OCI-LY7 (cell line): ENCODE measurements around the gene TNS1. TPM values are rescaled to one million over a fixed set of nuclear protein-coding genes. Genes with fewer than 3 reads are reported as not detected.

ENCODE experiments used
- BruUV-seq: library from RNA; stranded (reverse); fragments of 400-500 nt; replicated peaks from 2 replicates; lab custom pipeline; 2021; lab: Mats Ljungman, UMichigan
- CTCF ChIA-PET: fragments of 300-600 bp; sonication (Branson Sonifier 250); formaldehyde crosslinking; loops from one replicate; lab custom pipeline; 2022; ENCODE audit warnings: antibody characterized with exemption; ENCODE audit not compliant: unreplicated experiment; lab: Charles Lee
- POLR2A ChIA-PET: fragments of 300-600 bp; sonication (Branson Sonifier 250); formaldehyde crosslinking; loops from one replicate; lab custom pipeline; 2022; ENCODE audit warnings: antibody characterized with exemption; lab: Charles Lee
- DNase-seq: peaks from one replicate; pipeline ENCODE4 v3.0.0-alpha.2; 2015; ENCODE audit warnings: low spot score
- H2AFZ ChIP-seq: fragments of 200-600 bp; sonication (generic), shearing (Covaris generic); 2 replicates; pipeline ENCODE4 v1.6.1; 2014; ENCODE audit warnings: mild to moderate bottlenecking, antibody characterized with exemption, low read length, moderate library complexity
- H3K27ac ChIP-seq: fragments of 200-600 bp; sonication (generic); 2 replicates; pipeline ENCODE4 v1.5.1; 2014; ENCODE audit warnings: mixed run types, low read depth, mild to moderate bottlenecking, moderate library complexity, low read length, inconsistent platforms; ENCODE audit not compliant: poor library complexity, severe bottlenecking
- H3K36me3 ChIP-seq: fragments of 200-600 bp; sonication (generic); 2 replicates; pipeline ENCODE4 v1.6.1; 2014; ENCODE audit warnings: mild to moderate bottlenecking, antibody characterized with exemption, low read length, moderate library complexity, mixed read lengths; ENCODE audit not compliant: insufficient read depth
- H3K4me1 ChIP-seq: fragments of 200-600 bp; sonication (generic); 2 replicates; pipeline ENCODE4 v1.5.1; 2014; ENCODE audit warnings: mild to moderate bottlenecking, low read length; ENCODE audit not compliant: insufficient read depth, poor library complexity, severe bottlenecking
- H3K4me2 ChIP-seq: fragments of 200-600 bp; sonication (generic); 2 replicates; pipeline ENCODE4 v1.6.1; 2014; ENCODE audit warnings: mild to moderate bottlenecking, low read length
- H3K4me3 ChIP-seq: fragments of 200-600 bp; sonication (generic); 2 replicates; pipeline ENCODE4 v1.5.1; 2014; ENCODE audit warnings: mild to moderate bottlenecking, low read depth, low read length; ENCODE audit not compliant: poor library complexity, severe bottlenecking
- H3K79me2 ChIP-seq: fragments of 200-600 bp; sonication (generic); 2 replicates; pipeline ENCODE4 v1.6.1; 2016; ENCODE audit warnings: low read depth, mild to moderate bottlenecking, low read length, moderate library complexity, mixed read lengths; ENCODE audit not compliant: insufficient read depth
- H3K9me2 ChIP-seq: fragments of 200-600 bp; sonication (generic); 2 replicates; pipeline ENCODE4 v1.6.1; 2016; ENCODE audit warnings: mild to moderate bottlenecking, low read length, mixed read lengths; ENCODE audit not compliant: insufficient read depth
- H3K9me3 ChIP-seq: fragments of 200-600 bp; sonication (generic); 2 replicates; pipeline ENCODE4 v1.6.1; 2014; ENCODE audit warnings: mild to moderate bottlenecking, mixed run types, low read length, mixed read lengths
- H4K20me1 ChIP-seq: fragments of 200-600 bp; sonication (generic); 2 replicates; pipeline ENCODE4 v1.6.1; 2014; ENCODE audit warnings: mild to moderate bottlenecking, antibody characterized with exemption, low read length, moderate library complexity, mixed read lengths; ENCODE audit not compliant: insufficient read depth
- CTCF ChIP-seq: fragments of 200-600 bp; sonication (generic); conservative IDR thresholded peaks from 2 replicates; pipeline ENCODE4 v1.5.1; 2014; ENCODE audit warnings: mild to moderate bottlenecking, antibody characterized with exemption, low read length, moderate library complexity, mixed read lengths
- EZH2phosphoT487 ChIP-seq: fragments of 200-600 bp; sonication (generic); IDR thresholded peaks from 2 replicates; pipeline ENCODE4 v1.6.1; 2018; ENCODE audit warnings: low read depth, borderline replicate concordance, mild to moderate bottlenecking, mixed run types, antibody characterized with exemption, low read length, moderate library complexity, mixed read lengths
- intact Hi-C: fragments of 100-400 bp; cut with micrococcal nuclease; formaldehyde crosslinking; loops from one replicate; pipeline ENCODE4 v1.10.0; 2022; ENCODE audit not compliant: unreplicated experiment
- total RNA-seq, 2 experiments: library from RNA; depleted of rRNA in 1 of 2; stranded (reverse); fragments of >200 nt in 1 of 2; shearing (Covaris generic) in 1 of 2; gene quantifications; 2 replicates each; pipeline ENCODE4 v1.2.3, GENCODE V29; 2014 to 2022

TNS1 gene
- total RNA-seq, 2 experiments from 2014 or later, result not detected

- POLR2A ChIA-PET, result no interaction called here
- Histone ChIP-seq H3K36me3 (no peaks in the 10 kb centered on the region), H3K4me1 (no peaks in the 10 kb centered on the region), H4K20me1 (no peaks in the 10 kb centered on the region), H2AFZ (no peak overlapping the region), H3K4me2 (no peak overlapping the region), H3K9me2 (no peaks in the 10 kb centered on the region), H3K9me3 (no peaks in the 10 kb centered on the region), H3K27ac (no peak overlapping the region), H3K79me2 (no peaks in the 10 kb centered on the region), H3K4me3 (no peak overlapping the region)
- CTCF ChIA-PET, result no interaction called here
- intact Hi-C loops, result no loop called here
- BruUV-seq, result no TSS peak
- TF ChIP-seq CTCF (no peak), EZH2phosphoT487 (no peak)
- no peak for DNase-seq
Measured at GRCh38 chr2:217929272-217929671, 73.5 kb downstream of the TNS1 start.

- DNase-seq, result no peak
- ChIA-PET CTCF (no interaction called here), POLR2A (no interaction called here)
- H2AFZ ChIP-seq, result no peak overlapping the region
- no peak overlapping the region for H3K4me2 ChIP-seq
- H4K20me1 ChIP-seq, result no peaks in the 10 kb centered on the region
- H3K4me3 ChIP-seq, result no peak overlapping the region
- no peaks in the 10 kb centered on the region for H3K9me2 ChIP-seq
- intact Hi-C loops, result no loop called here
- no peaks in the 10 kb centered on the region for H3K36me3 ChIP-seq
- H3K4me1 ChIP-seq, result no peaks in the 10 kb centered on the region
- no peak for TF ChIP-seq CTCF
- TF ChIP-seq EZH2phosphoT487, result no peak
- no peak overlapping the region for H3K27ac ChIP-seq
- no peaks in the 10 kb centered on the region for H3K79me2 ChIP-seq
- H3K9me3 ChIP-seq, result no peaks in the 10 kb centered on the region
- BruUV-seq, result no TSS peak
Measured at GRCh38 chr2:217928324-217929181, 74.2 kb downstream of the TNS1 start.

- Histone ChIP-seq H3K4me2 (no peak overlapping the region), H3K79me2 (no peaks in the 10 kb centered on the region), H3K9me3 (no peaks in the 10 kb centered on the region), H3K9me2 (no peaks in the 10 kb centered on the region), H3K4me1 (no peaks in the 10 kb centered on the region), H3K27ac (no peak overlapping the region), H3K4me3 (no peak overlapping the region), H4K20me1 (no peaks in the 10 kb centered on the region), H2AFZ (no peak overlapping the region), H3K36me3 (no peaks in the 10 kb centered on the region)
- POLR2A ChIA-PET, result no interaction called here
- no TSS peak for BruUV-seq
- DNase-seq, result no peak
- intact Hi-C loops, result no loop called here
- CTCF ChIA-PET, result no interaction called here
- TF ChIP-seq EZH2phosphoT487, result no peak
- TF ChIP-seq CTCF, result no peak
Measured at GRCh38 chr2:217927601-217928323, 75.0 kb downstream of the TNS1 start.
